Endometrium (tissue), 2 donors: Measurements from ENCODE around the gene OR52K1.
"Not testable (repeated sequence)": the region's sequence is repeated elsewhere in the genome, so short reads cannot be mapped to it uniquely, and the experiment has no call there.

ENCODE experiments used
- FAIRE-seq: peaks from 2 replicates; lab custom pipeline; 2012; peaks lifted over from hg19 to GRCh38; lab: Jason Lieb, UNC
- donor health status: control.
- donor health status: control.

The OR52K1 gene

DNA sequence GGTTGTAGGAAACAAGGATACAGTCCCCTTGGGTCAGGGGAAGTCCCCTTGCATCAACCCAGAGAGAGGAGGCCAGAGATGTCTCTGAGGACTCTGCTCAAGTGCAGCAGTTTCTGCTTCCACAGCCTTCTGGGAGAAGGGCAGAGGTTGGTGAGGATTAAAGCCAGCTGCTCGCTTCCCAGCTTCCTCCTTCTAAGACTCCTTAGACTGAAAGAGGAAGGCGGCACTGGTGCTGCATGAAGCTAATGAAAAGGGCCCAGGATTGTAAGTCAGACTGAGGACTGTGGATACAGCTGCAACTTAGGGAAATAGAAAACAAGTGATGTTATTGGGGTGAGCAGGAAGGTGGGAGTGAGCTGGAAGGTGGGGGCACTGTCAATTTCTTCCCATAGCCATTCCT lies at the start of gene OR52K1:
Gene OR52K1, plus strand, starts transcription at position 202 of the 400 bp plus-strand sequence. CDS start 6,255 bp downstream, outside the sequence.
- no peak for FAIRE-seq

- no peak for FAIRE-seq
Observed at GRCh38 chr11:4433856-4434255, 48.6 kb upstream of the OR52K1 start.

DNA sequence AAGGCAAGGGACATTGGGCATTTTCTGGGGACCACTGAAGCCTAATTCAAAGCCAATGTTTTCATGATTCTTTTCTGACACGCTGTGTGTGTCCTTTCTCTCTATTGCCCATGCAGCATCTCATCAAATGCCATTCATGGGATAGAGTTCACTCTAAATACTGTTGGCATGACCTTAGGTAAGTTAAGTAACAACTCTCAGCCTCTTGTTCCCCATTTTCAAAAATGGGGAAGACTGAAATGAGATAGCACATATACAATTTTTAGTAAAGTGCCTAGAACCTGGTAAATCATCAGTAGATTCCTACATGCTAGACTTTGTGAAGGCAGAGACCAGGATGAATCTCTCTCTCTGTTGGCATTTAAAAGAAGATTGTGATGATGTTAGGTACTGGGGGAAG lies 46.0 kb upstream of the OR52K1 start:
- no peak for FAIRE-seq

- no peak for FAIRE-seq
Observed at GRCh38 chr11:4441515-4441914, 40.9 kb upstream of the OR52K1 start.

DNA sequence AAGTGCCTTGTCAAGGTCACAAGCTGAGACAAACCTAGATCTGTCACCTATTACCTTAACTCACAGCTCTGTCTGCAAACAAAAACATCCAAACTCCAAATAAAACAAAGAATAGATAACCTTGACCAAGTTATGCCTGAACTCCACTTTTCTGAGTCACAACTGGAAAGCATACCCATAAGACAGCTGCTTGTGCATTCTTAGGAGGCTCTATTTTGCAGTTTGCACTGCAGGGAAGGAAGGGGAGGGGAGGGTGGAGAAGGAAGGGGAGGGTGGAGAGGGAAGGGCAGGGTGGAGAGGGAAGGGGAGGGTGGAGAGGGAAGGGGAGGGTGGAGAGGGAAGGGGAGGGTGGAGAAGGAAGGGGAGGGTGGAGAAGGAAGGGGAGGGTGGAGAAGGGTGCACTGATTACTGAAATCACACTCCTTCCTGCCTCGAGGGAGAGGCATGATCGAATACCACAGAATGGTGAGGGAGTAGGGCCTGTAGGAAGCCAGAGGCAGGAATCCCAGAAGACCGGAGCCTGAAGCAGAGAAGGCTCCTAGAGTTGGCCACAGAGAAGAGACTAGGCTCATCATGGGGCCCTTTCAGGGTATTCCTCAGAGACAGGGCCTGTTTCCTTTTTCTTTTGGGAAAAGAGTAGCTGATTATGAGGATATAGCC lies 39.1 kb upstream of the OR52K1 start:
- no peak for FAIRE-seq

DNA sequence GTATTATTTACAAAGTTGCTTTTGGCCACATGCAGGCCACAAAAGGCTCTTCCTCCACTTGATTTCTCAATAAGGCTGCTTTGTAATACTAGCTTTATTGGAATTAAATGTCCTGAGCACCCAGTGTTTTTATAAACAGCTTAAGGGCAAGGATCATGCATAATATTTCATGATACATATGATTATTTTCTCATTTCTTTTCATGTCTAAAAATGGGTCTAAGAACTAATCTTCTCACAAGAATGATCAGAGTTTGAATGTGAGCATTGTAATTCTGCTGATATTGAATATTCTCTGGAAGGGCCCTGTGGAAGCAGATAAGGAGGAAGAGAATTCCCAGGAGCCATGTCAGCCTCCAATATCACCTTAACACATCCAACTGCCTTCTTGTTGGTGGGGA lies 33.5 kb upstream of the OR52K1 start, which contains the start of gene OR52K2:
Gene OR52K2, plus strand, starts transcription at position 301 of the 400 bp plus-strand sequence. Its CDS starts 45 bp downstream, at position 346.
- FAIRE-seq = no peak

DNA sequence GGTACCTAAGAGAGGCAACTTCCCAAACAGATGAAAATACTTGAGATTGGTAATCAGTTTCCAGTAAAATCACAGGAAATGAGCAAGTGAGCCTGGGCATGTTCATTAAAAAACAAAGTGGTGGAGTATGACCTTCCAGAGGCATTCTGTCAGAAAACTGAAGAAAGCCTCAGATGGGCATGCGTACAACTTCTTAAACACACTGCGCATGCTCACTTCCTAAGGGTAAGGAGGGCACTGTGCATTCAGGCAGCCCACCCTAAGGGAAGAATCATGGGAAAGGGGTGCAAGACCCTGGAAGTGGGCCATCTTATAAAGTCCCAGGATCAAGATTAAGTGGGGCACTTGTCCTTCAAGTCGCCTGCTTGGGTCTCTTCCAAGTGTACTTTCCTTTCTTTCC lies 29.3 kb upstream of the OR52K1 start:
- no peak for FAIRE-seq

DNA sequence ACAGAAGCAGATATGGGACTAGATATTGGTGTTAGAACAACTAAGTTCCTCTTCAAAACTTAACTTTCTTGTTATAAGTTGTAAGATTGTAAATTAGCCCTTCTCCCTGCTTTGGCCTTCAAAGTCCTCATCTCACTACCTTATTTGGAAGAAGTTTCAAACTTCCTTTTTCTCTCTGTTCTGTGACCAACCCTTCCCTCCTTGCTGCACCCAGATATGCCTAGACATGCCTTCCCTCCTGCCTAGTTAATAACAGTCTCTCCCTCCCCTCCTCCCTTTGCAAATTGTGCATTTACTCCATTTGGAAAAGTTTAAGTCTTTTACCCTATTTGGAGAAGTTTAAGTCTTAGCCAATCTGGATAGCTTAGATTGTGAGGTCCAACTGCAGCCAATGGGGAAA lies 28.4 kb upstream of the OR52K1 start:
- no peak for FAIRE-seq

DNA sequence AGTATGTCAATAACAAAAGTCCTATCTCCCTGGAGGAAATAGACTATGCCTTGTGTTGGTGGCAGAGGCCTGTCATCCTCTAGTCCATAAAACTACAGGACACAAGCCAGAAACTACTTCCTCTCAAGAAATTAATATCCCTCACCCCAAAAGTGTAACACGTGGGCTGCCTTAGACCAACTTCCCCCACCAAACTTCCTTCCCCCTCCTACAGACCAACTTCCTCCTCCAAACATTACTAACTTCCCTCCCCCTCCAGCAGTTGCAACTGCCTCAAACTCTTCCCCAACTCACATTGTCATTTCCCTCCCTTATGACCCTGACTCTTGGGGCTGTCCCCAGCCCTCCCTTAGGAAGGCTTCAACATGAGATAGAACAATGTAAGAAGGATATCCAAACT lies 27.0 kb upstream of the OR52K1 start:
- no peak for FAIRE-seq

GRCh38 chr11:4459500-4459899 lies 22.9 kb upstream of the OR52K1 start:
- no peak for FAIRE-seq

- no peak for FAIRE-seq
Observed at GRCh38 chr11:4460151-4460550, 22.3 kb upstream of the OR52K1 start.

- FAIRE-seq = no peak
Observed at GRCh38 chr11:4464216-4465159, 18.0 kb upstream of the OR52K1 start.

GRCh38 chr11:4465407-4465806 lies 17.0 kb upstream of the OR52K1 start:
- FAIRE-seq = no peak

GRCh38 chr11:4466131-4466870 lies 16.1 kb upstream of the OR52K1 start:
- FAIRE-seq = no peak

- FAIRE-seq = no peak
Observed at GRCh38 chr11:4466871-4467442, 15.5 kb upstream of the OR52K1 start.

DNA sequence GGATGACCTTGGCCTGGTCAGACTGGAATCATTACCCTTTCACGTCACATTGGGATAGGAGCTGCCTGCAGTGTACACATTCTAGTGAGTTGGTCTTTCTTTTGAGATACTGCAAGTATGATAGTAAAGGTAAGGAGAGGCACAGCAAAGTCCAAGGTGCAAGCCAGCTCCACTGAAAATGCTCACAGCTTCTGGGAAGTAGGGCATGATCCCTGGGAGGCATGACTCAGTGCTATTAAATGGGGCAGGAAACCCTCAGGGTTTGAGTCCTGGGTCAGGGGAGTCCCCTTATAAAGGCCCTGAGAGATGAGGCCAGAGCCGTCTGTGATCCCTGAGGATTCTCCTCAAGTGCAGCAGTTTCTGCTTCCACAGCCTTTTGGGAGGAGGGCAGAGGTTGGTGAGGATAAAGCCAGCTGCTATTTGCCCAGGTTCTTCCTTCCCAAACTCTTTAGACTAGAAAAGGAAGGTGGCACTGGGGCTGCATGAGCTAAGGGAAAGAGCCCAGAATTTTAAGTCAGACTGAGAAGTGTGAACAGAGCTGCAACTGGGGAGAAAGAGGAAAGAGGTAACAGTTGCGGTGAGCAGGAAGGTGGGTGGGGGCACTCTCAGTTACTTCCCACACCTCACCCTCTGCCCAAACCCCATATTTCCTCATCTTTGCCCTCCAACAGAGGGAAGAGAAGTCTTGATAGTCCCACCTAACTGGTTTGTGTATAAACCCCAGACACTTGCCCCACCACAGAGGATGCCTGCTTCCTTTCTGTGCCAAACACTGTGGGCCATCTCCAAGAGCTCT lies 14.4 kb upstream of the OR52K1 start:
- FAIRE-seq = no peak

DNA sequence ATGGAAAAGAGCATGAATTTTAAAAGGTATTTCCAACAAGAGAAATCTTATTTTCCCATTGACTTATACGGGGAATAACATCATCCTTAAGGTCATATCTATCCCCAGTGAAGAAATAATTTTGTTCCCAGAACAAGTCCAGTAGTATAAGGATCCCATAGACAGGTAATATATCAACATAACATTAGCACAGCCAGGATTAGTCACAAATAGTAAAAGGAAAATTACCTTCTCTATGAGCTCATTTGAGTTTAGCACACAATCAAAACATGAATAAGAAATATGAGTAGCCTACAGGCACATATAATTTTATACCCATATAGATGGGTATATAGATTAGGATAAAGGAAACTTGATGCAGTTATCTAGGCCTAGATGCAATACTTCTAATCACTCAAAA lies 2.8 kb upstream of the OR52K1 start:
- no peak for FAIRE-seq

DNA sequence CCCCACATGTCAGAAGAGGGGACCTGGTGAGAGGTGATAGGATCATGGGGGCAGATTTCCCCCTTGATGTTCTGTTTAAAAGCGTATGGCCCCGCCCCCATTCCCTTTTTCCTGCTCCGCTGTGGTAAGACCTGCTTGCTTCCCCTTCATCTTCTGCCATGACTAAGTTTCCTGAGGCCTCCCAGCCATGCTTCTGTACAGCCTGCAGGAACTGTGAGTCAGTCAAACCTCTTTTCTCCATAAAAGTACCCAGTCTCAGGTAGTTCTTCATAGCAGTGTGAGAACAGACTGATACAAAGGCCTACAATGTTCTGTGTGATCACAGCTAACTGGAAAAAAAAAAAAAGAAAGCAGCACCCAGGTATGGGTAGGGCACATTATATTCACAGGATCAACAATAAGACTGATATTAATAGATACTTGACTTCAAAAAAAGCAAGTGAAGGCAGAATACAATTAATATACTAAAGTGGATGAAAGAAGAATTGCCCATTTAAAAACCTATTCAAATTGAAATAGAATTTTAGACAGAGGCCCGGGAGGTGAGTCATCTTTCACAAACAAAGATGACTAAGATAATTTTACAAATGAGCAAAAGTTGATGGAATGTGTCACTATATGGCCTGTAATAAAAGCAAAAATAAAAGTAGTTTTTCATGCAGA lies 1.7 kb upstream of the OR52K1 start:
- FAIRE-seq = no peak

DNA sequence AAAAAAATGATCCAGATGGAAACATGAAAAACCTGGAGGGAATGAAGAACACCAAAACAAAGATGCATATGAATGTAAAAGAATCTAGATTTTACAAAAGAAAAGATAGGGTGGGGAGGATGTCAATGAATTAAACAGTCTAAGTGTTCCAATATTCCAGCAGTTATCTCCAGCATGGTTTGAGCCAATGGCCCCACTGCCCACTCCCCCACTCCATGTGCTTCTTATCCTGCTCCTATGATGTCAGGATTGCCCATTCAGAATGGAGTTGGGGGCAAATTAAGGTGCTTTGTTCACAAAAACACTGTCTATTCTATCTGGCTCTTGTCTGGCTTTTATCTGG lies 1.2 kb upstream of the OR52K1 start:
- no peak for FAIRE-seq

GRCh38 chr11:4484310-4484709 lies 1.9 kb downstream of the OR52K1 start:
- FAIRE-seq = no peak

GRCh38 chr11:4491405-4491804 lies 9.0 kb downstream of the OR52K1 start:
- not testable (repeated sequence) for FAIRE-seq
